ENCODE data around the gene B4GALNT3.

B4GALNT3 gene

GRCh38 chr12:552466-552865 lies 92.7 kb downstream of the B4GALNT3 start:
- TF ChIP-seq ARNT (IDR thresholded peaks at IDR 0.05), result no peak
- no peak for TF ChIP-seq L3MBTL2 (conservative IDR thresholded peaks at IDR 0.05)
- TF ChIP-seq ZNF384 (IDR thresholded peaks at IDR 0.05), result no peak
- no peak for TF ChIP-seq PKNOX1 (IDR thresholded peaks at IDR 0.05)
- TF ChIP-seq NFRKB (IDR thresholded peaks at IDR 0.05), result no peak
- no peak for TF ChIP-seq SUZ12 (IDR thresholded peaks at IDR 0.05)
- TF ChIP-seq FOXM1 (IDR thresholded peaks at IDR 0.05; ENCODE audit: borderline replicate concordance), result no peak
- TF ChIP-seq FOXA1 (IDR thresholded peaks at IDR 0.05), result no peak
- no peak for TF ChIP-seq CTBP1 (IDR thresholded peaks at IDR 0.05; ENCODE audit: borderline replicate concordance)
- TF ChIP-seq TARDBP (IDR thresholded peaks at IDR 0.05), result no peak
- TF ChIP-seq BHLHE40 (IDR thresholded peaks at IDR 0.05; ENCODE audit: borderline replicate concordance), result no peak
- TF ChIP-seq LEF1 (IDR thresholded peaks at IDR 0.05; ENCODE audit: borderline replicate concordance), result no peak
- TF ChIP-seq HDGF (IDR thresholded peaks at IDR 0.05; ENCODE audit: borderline replicate concordance), result no peak
- TF ChIP-seq ELF4 (IDR thresholded peaks at IDR 0.05), result no peak
- no peak for TF ChIP-seq SP1 (IDR thresholded peaks at IDR 0.05)
- no peak for TF ChIP-seq FOXK2 (IDR thresholded peaks at IDR 0.05)
- ChIA-PET CTCF (interaction anchor here (0.6 kb wide), 1 partner anchor 630 kb away, joined by 5 read pairs; no protein-coding TSS in a partner anchor), POLR2A (no interaction called here)
- no peak for DNase-seq (ENCODE audit: extremely low spot score)

DNA sequence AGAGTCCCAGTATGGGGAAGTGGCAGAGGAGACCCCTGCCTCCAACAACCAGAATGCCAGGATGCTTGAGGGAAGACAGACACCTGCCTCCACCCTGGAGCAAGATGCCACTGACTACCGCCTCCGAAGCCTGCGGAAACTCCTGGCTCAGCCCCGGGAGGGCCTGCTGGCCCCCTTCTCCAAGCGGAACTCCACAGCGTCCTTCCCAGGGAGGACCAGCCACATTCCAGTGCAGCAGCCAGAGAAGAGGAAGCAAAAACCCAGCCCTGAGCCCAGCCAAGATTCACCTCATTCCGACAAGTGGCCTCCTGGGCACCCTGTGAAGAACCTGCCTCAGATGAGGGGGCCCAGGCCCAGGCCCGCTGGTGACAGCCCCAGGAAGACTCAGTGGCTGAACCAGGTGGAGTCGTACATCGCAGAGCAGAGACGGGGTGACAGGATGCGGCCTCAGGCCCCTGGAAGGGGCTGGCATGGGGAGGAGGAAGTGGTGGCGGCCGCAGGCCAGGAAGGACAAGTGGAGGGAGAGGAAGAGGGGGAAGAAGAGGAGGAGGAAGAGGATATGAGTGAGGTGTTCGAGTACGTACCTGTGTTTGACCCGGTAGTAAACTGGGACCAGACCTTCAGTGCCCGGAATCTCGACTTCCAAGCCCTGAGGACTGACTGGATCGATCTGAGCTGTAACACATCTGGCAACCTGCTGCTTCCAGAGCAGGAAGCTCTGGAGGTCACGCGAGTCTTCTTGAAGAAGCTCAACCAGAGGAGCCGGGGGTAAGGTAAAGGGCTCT lies 93.7 kb downstream of the B4GALNT3 start:
- no peak for TF ChIP-seq TARDBP (IDR thresholded peaks at IDR 0.05)
- TF ChIP-seq SP1 (IDR thresholded peaks at IDR 0.05), result no peak
- no peak for TF ChIP-seq ZNF384 (IDR thresholded peaks at IDR 0.05)
- DNase-seq (ENCODE audit: extremely low spot score), result no peak
- ChIA-PET CTCF (interaction anchor here (0.6 kb wide), 1 partner anchor 464 kb away, joined by 4 read pairs; no protein-coding TSS in a partner anchor), POLR2A (interaction anchor here (0.7 kb wide), 1 partner anchor 9 kb away, joined by 3 read pairs; no protein-coding TSS in a partner anchor)

DNA sequence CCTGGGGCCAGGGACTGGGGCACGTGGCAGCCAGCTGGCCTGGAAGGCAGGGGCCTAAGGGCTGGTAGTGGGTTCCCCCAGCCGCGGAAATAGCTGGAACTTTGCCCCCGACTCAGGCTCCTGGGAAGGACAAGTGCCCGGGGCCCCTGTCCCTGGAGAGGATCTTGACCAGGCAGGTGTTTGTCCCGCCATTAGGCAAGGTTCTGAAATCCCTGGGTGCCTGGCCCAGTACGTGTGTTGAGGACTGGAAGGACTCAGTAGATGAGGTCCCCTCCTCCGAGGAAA lies 94.2 kb downstream of the B4GALNT3 start:
- POLR2A ChIA-PET, result interaction anchor here (0.7 kb wide), 1 partner anchor 9 kb away, joined by 3 read pairs; no protein-coding TSS in a partner anchor
- DNase-seq (ENCODE audit: extremely low spot score), result no peak
- TF ChIP-seq PKNOX1 (IDR thresholded peaks at IDR 0.05) (no peak), BHLHE40 (IDR thresholded peaks at IDR 0.05; ENCODE audit: borderline replicate concordance) (no peak), FOXA1 (IDR thresholded peaks at IDR 0.05) (no peak), FOXK2 (IDR thresholded peaks at IDR 0.05) (no peak), SUZ12 (IDR thresholded peaks at IDR 0.05) (no peak), ARNT (IDR thresholded peaks at IDR 0.05) (no peak), TARDBP (IDR thresholded peaks at IDR 0.05) (no peak), NFRKB (IDR thresholded peaks at IDR 0.05) (no peak), L3MBTL2 (conservative IDR thresholded peaks at IDR 0.05) (no peak), ZNF384 (IDR thresholded peaks at IDR 0.05) (no peak), CTBP1 (IDR thresholded peaks at IDR 0.05; ENCODE audit: borderline replicate concordance) (no peak), HDGF (IDR thresholded peaks at IDR 0.05; ENCODE audit: borderline replicate concordance) (no peak), FOXM1 (IDR thresholded peaks at IDR 0.05; ENCODE audit: borderline replicate concordance) (no peak), LEF1 (IDR thresholded peaks at IDR 0.05; ENCODE audit: borderline replicate concordance) (no peak), SP1 (IDR thresholded peaks at IDR 0.05) (no peak), ELF4 (IDR thresholded peaks at IDR 0.05) (no peak)
- CTCF ChIA-PET, result interaction anchor here (0.6 kb wide), 1 partner anchor 463 kb away, joined by 4 read pairs; no protein-coding TSS in a partner anchor

- TF ChIP-seq FOXK2 (IDR thresholded peaks at IDR 0.05) (no peak), BHLHE40 (IDR thresholded peaks at IDR 0.05; ENCODE audit: borderline replicate concordance) (no peak), ZNF384 (IDR thresholded peaks at IDR 0.05) (no peak), SP1 (IDR thresholded peaks at IDR 0.05) (no peak), LEF1 (IDR thresholded peaks at IDR 0.05; ENCODE audit: borderline replicate concordance) (no peak), NFRKB (IDR thresholded peaks at IDR 0.05) (no peak), FOXA1 (IDR thresholded peaks at IDR 0.05) (no peak), TARDBP (IDR thresholded peaks at IDR 0.05) (no peak), ELF4 (IDR thresholded peaks at IDR 0.05) (no peak), PKNOX1 (IDR thresholded peaks at IDR 0.05) (no peak), L3MBTL2 (conservative IDR thresholded peaks at IDR 0.05) (no peak), ARNT (IDR thresholded peaks at IDR 0.05) (no peak), SUZ12 (IDR thresholded peaks at IDR 0.05) (no peak)
- ChIA-PET POLR2A (interaction anchor here (1.0 kb wide), 1 partner anchor 167 kb away, joined by 3 read pairs; the partner anchor contains the start of gene KDM5A), CTCF (no interaction called here)
- no peak for DNase-seq (ENCODE audit: extremely low spot score)
These were observed 96.8 kb downstream of the B4GALNT3 start for GRCh38 chr12:556498-556897.

DNA sequence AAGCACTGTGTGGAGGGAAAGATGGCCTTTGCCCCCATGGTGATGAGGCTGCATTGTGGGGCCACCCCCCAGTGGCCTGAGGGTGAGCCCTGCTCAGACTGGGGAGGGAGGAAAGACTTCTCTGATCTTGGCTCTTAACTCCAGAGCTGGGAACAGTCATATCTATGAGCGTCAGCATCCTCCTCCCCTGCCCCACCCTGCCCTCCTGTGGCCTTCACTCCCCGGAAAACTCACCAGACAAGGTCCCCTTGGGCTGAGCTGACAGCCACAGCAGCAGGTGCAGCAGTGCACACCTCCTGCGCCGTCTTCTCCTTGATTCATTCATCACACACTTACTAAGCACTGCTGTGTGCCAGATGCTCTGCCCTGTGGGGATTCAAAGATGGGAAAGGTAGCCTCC lies 98.8 kb downstream of the B4GALNT3 start:
- no peak for DNase-seq (ENCODE audit: extremely low spot score)
- TF ChIP-seq BHLHE40 (IDR thresholded peaks at IDR 0.05; ENCODE audit: borderline replicate concordance), result no peak
- TF ChIP-seq NFRKB (IDR thresholded peaks at IDR 0.05), result no peak
- TF ChIP-seq ARNT (IDR thresholded peaks at IDR 0.05), result no peak
- TF ChIP-seq PKNOX1 (IDR thresholded peaks at IDR 0.05), result no peak
- TF ChIP-seq HDGF (IDR thresholded peaks at IDR 0.05; ENCODE audit: borderline replicate concordance), result no peak
- TF ChIP-seq TARDBP (IDR thresholded peaks at IDR 0.05), result no peak
- TF ChIP-seq SP1 (IDR thresholded peaks at IDR 0.05), result no peak
- TF ChIP-seq ZNF384 (IDR thresholded peaks at IDR 0.05), result no peak
- no peak for TF ChIP-seq LEF1 (IDR thresholded peaks at IDR 0.05; ENCODE audit: borderline replicate concordance)
- no peak for TF ChIP-seq ELF4 (IDR thresholded peaks at IDR 0.05)
- no peak for TF ChIP-seq SUZ12 (IDR thresholded peaks at IDR 0.05)
- no peak for TF ChIP-seq CTBP1 (IDR thresholded peaks at IDR 0.05; ENCODE audit: borderline replicate concordance)
- TF ChIP-seq L3MBTL2 (conservative IDR thresholded peaks at IDR 0.05), result no peak
- no peak for TF ChIP-seq FOXM1 (IDR thresholded peaks at IDR 0.05; ENCODE audit: borderline replicate concordance)
- TF ChIP-seq FOXA1 (IDR thresholded peaks at IDR 0.05), result no peak
- no peak for TF ChIP-seq FOXK2 (IDR thresholded peaks at IDR 0.05)
- POLR2A ChIA-PET, result no interaction called here
- CTCF ChIA-PET, result no interaction called here
